OCI-LY3 (cell line): ENCODE data around the gene MYH6.

Experiments
- EZH2phosphoT487 ChIP-seq: fragments of 200-600 bp; shearing (Covaris generic); IDR thresholded peaks from 2 replicates; pipeline ENCODE4 v1.6.1; 2018; ENCODE audit warnings: antibody characterized with exemption, mixed run types, low read depth
- TF ChIP-seq, protein P1 (sequence below): fragments of 200-600, 300-600 bp; sonication (generic); IDR thresholded peaks from 2 replicates; pipeline ENCODE4 v1.5.1; 2014; ENCODE audit warnings: antibody characterized with exemption, low read length, low read depth

DNA sequence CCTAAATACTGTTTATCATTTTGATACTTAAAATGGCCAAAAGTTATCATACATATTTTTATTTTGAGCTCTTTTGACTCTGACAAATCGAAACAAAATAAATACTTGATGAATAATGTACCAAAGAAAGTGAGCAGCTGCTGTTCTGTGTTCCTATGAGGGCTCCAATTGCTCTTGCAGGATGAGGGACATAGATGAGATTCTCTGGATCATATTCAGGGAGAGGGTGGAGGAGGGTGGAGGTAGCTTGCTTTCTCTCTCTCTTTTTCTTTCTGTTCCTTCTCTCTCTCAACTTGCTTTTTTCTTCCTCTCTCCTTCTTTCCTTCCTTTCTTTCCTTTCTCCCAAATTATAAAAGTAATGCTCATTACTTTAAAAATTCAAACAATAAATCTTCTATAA, 36.2 kb upstream of the MYH6 start:
- TF ChIP-seq, protein P1, sequence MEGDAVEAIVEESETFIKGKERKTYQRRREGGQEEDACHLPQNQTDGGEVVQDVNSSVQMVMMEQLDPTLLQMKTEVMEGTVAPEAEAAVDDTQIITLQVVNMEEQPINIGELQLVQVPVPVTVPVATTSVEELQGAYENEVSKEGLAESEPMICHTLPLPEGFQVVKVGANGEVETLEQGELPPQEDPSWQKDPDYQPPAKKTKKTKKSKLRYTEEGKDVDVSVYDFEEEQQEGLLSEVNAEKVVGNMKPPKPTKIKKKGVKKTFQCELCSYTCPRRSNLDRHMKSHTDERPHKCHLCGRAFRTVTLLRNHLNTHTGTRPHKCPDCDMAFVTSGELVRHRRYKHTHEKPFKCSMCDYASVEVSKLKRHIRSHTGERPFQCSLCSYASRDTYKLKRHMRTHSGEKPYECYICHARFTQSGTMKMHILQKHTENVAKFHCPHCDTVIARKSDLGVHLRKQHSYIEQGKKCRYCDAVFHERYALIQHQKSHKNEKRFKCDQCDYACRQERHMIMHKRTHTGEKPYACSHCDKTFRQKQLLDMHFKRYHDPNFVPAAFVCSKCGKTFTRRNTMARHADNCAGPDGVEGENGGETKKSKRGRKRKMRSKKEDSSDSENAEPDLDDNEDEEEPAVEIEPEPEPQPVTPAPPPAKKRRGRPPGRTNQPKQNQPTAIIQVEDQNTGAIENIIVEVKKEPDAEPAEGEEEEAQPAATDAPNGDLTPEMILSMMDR: no peak
- no peak for TF ChIP-seq EZH2phosphoT487
